ENCODE measurements around the gene LCE2C.
"Not testable (repeated sequence)": the region's sequence is repeated elsewhere in the genome, so short reads cannot be mapped to it uniquely, and the experiment has no call there.

LCE2C gene

GRCh38 chr1:152674983-152675382, at the start of gene LCE2C:
Gene LCE2C (plus strand): TSS chr1:152675279. CDS start chr1:152676016, 737 bp downstream.
- DNase-seq, result not testable (repeated sequence)

GRCh38 chr1:152626744-152627143, 48.3 kb upstream of the LCE2C start:
- no peak for DNase-seq

GRCh38 chr1:152630596-152630995, 44.5 kb upstream of the LCE2C start:
- no peak for DNase-seq

- no peak for DNase-seq
Measured at GRCh38 chr1:152640351-152640750, 34.7 kb upstream of the LCE2C start.

- no peak for DNase-seq
Measured at GRCh38 chr1:152643945-152644344, 31.1 kb upstream of the LCE2C start.

GRCh38 chr1:152645146-152645545, 29.9 kb upstream of the LCE2C start:
- DNase-seq, result no peak

- DNase-seq, result no peak
Measured at GRCh38 chr1:152646656-152647055, 28.4 kb upstream of the LCE2C start.

- DNase-seq, result peak; percentile 76
Measured at GRCh38 chr1:152654110-152654509, 21.0 kb upstream of the LCE2C start.

GRCh38 chr1:152656459-152656858, 18.6 kb upstream of the LCE2C start:
- no peak for DNase-seq

GRCh38 chr1:152657677-152658076, 17.4 kb upstream of the LCE2C start:
- no peak for DNase-seq

GRCh38 chr1:152658649-152659048, 16.4 kb upstream of the LCE2C start:
- no peak for DNase-seq

- no peak for DNase-seq
Measured at GRCh38 chr1:152663098-152663497, 12.0 kb upstream of the LCE2C start, which contains the start of gene LCE2D. Gene LCE2D (plus strand): TSS chr1:152663380. CDS start chr1:152664106, 726 bp downstream.

GRCh38 chr1:152666171-152666570, 8.9 kb upstream of the LCE2C start:
- DNase-seq, result not testable (repeated sequence)

- no peak for DNase-seq
Measured at GRCh38 chr1:152667648-152668047, 7.4 kb upstream of the LCE2C start.

GRCh38 chr1:152673016-152673415, 2.1 kb upstream of the LCE2C start:
- DNase-seq, result no peak

GRCh38 chr1:152679459-152679858, 4.4 kb downstream of the LCE2C start:
- no peak for DNase-seq

GRCh38 chr1:152681616-152682015, 6.5 kb downstream of the LCE2C start:
- no peak for DNase-seq

GRCh38 chr1:152683846-152684245, 8.8 kb downstream of the LCE2C start:
- DNase-seq, result no peak

GRCh38 chr1:152685823-152686222, 10.7 kb downstream of the LCE2C start, which contains the start of gene LCE2B:
Gene LCE2B (plus strand): TSS chr1:152686123. CDS start chr1:152686844, 721 bp downstream.
- not testable (repeated sequence) for DNase-seq

GRCh38 chr1:152697701-152698600, 22.9 kb downstream of the LCE2C start, which contains the start of gene LCE2A:
Gene LCE2A (plus strand): TSS chr1:152698345. CDS start chr1:152698902, 557 bp downstream.
- no peak for DNase-seq

GRCh38 chr1:152699746-152700145, 24.7 kb downstream of the LCE2C start:
- DNase-seq, result no peak

GRCh38 chr1:152707860-152708259, 32.8 kb downstream of the LCE2C start, which contains the start of gene LCE4A:
Gene LCE4A (plus strand): TSS chr1:152708160. CDS start chr1:152709076, 916 bp downstream.
- DNase-seq, result no peak

- no peak for DNase-seq
Measured at GRCh38 chr1:152718238-152718637, 43.2 kb downstream of the LCE2C start.

- no peak for DNase-seq
Measured at GRCh38 chr1:152725261-152725660, 50.2 kb downstream of the LCE2C start.
